ENCODE results near the gene CORT.

Gene CORT

GRCh38 chr1:10479296-10479695 is 29.5 kb downstream of the CORT start:
- H3K27me3 Mint-ChIP-seq, result no peaks in the 10 kb centered on the region
- H3K4me3 Mint-ChIP-seq, result no peak overlapping the region
- no peak overlapping the region for H3K27ac Mint-ChIP-seq
- H3K4me1 Mint-ChIP-seq (ENCODE audit: low read depth), result peaks cover 31% of the 10 kb centered on the region
- no peaks in the 10 kb centered on the region for H3K36me3 Mint-ChIP-seq
- H3K9me3 Mint-ChIP-seq (ENCODE audit: low read depth), result no peaks in the 10 kb centered on the region

DNA sequence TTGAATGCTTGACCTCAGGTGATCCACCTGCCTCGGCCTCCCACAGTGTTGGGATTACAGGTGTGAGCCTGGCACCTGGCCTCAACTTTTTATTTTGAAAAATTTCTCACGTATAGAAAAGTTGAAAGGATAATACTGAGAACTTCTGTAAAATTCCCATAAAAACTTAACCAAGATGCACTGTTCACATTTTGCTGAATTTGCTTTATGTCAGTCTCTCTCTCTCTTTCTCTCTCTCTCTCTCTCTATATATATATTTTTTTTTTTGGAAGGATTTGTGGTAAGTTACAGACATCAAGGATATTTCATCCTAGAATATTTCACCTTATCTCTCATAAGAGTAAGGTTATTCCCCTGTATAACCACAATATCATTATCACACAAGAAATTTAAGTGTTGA is 30.8 kb downstream of the CORT start:
- H3K9me3 Mint-ChIP-seq (ENCODE audit: low read depth), result no peaks in the 10 kb centered on the region
- no peaks in the 10 kb centered on the region for H3K27me3 Mint-ChIP-seq
- H3K27ac Mint-ChIP-seq, result no peak overlapping the region
- H3K36me3 Mint-ChIP-seq, result no peaks in the 10 kb centered on the region
- H3K4me3 Mint-ChIP-seq, result no peak overlapping the region
- H3K4me1 Mint-ChIP-seq (ENCODE audit: low read depth), result peaks cover 26% of the 10 kb centered on the region

DNA sequence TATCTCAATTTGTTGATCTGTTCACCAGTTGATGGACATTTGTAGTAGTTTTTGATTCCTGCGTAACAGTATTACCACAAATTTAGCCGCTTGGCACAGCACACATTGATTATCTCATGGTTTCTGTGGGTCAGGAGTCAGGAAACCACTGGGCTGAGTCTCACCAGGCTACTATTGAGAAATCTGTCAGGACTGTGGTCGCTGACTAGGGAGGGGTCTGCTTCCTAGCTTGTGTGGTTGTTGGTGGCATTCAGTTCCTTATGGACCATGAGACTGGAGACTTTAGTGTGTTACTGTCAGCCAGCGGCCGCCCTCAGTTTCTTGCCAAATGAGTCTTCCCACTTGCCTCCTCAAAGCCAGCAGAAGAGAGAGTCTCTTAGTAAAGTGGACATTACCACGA is 34.7 kb downstream of the CORT start:
- no peak overlapping the region for H3K4me3 Mint-ChIP-seq
- H3K27me3 Mint-ChIP-seq, result no peaks in the 10 kb centered on the region
- peaks cover 10% of the 10 kb centered on the region for H3K4me1 Mint-ChIP-seq (ENCODE audit: low read depth)
- no peaks in the 10 kb centered on the region for H3K36me3 Mint-ChIP-seq
- no peak overlapping the region for H3K27ac Mint-ChIP-seq
- no peaks in the 10 kb centered on the region for H3K9me3 Mint-ChIP-seq (ENCODE audit: low read depth)

DNA sequence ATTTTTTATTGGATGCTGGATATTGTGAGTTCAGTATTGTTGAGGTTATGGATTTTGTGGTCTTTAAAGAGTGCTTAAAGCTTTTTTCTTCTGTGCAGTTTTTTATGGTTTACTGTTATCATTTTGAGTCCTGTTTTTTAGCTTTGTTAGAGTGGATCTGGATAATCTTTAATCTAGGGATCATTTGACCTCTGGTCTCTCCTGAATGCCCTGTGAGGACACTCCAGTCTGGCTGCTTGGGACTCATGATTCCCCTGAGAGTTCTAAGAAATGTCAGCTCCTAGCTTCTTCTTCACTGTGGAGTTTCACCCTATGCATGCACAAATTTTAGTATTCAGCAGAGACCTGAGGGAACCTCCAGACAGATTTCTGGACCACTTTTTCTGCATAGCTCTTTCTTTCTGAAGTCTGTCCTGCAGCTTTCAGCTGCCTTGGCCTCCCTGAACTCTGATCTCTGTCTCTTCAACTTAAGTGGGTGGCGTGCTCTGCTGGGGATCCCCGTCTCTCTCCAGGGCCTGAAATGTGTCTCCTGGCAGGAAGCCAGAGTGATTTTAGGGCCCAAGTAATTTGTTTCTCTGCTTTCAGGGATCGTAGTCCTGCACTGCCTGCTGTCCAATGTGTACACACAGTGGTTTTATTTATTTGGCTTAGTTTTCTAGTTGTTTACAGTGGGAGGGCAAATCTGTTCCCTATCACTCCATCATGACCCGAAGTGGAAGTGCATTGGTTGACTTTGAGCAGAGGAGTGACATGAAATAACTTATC is 39.6 kb downstream of the CORT start:
- Mint-ChIP-seq H3K27me3 (no peaks in the 10 kb centered on the region), H3K27ac (no peak overlapping the region), H3K9me3 (ENCODE audit: low read depth) (no peaks in the 10 kb centered on the region), H3K4me1 (ENCODE audit: low read depth) (peaks cover 10% of the 10 kb centered on the region), H3K4me3 (no peak overlapping the region), H3K36me3 (no peaks in the 10 kb centered on the region)

GRCh38 chr1:10490286-10490970 is 40.6 kb downstream of the CORT start:
- Mint-ChIP-seq H3K4me3 (no peak overlapping the region), H3K9me3 (ENCODE audit: low read depth) (no peaks in the 10 kb centered on the region), H3K36me3 (no peaks in the 10 kb centered on the region), H3K4me1 (ENCODE audit: low read depth) (peaks cover 17% of the 10 kb centered on the region), H3K27me3 (no peaks in the 10 kb centered on the region), H3K27ac (no peak overlapping the region)

- H3K4me3 Mint-ChIP-seq, result peak overlapping the region; percentile 80
These were observed 44.6 kb downstream of the CORT start for GRCh38 chr1:10494418-10494753.

GRCh38 chr1:10494754-10495474 is 45.1 kb downstream of the CORT start:
- H3K27me3 Mint-ChIP-seq, result no peaks in the 10 kb centered on the region
- H3K27ac Mint-ChIP-seq, result peak overlapping the region; percentile 87
- H3K4me3 Mint-ChIP-seq, result peak overlapping the region; percentile 80
- H3K9me3 Mint-ChIP-seq (ENCODE audit: low read depth), result no peaks in the 10 kb centered on the region
- peaks cover 48% of the 10 kb centered on the region for H3K4me1 Mint-ChIP-seq (ENCODE audit: low read depth)
- no peaks in the 10 kb centered on the region for H3K36me3 Mint-ChIP-seq

More at GRCh38 chr1:10494418-10494753, 44.6 kb downstream of the CORT start:
- H3K4me1 Mint-ChIP-seq (ENCODE audit: low read depth), result peaks cover 49% of the 10 kb centered on the region
- no peak overlapping the region for H3K27ac Mint-ChIP-seq
- no peaks in the 10 kb centered on the region for H3K27me3 Mint-ChIP-seq
- no peaks in the 10 kb centered on the region for H3K9me3 Mint-ChIP-seq (ENCODE audit: low read depth)
- H3K36me3 Mint-ChIP-seq, result no peaks in the 10 kb centered on the region

GRCh38 chr1:10495475-10495817 is 45.6 kb downstream of the CORT start:
- no peaks in the 10 kb centered on the region for H3K36me3 Mint-ChIP-seq
- peak overlapping the region; percentile 87 for H3K27ac Mint-ChIP-seq
- no peaks in the 10 kb centered on the region for H3K9me3 Mint-ChIP-seq (ENCODE audit: low read depth)
- peak overlapping the region; percentile 80 for H3K4me3 Mint-ChIP-seq
- H3K27me3 Mint-ChIP-seq, result no peaks in the 10 kb centered on the region
- peaks cover 49% of the 10 kb centered on the region for H3K4me1 Mint-ChIP-seq (ENCODE audit: low read depth)

DNA sequence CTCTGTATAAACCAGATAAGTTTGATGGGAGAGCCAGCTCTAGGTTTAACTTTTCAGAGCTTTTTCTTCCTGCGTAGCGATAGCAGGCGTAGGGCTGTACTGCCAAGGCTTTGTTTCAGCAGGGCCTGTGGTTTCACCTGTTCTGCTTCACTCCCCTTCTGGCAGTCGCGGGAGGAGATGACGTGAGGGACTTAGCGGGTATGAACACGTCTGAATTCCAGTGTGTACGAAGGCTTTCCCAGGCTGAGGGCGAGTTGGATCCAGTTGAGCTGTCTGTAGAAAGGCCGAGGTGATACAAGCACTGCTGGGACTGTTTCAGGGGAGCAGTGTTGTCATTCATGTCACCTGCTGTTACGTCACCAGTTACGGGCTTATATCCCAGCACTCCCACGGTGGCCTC is 46.1 kb downstream of the CORT start:
- Mint-ChIP-seq H3K9me3 (ENCODE audit: low read depth) (no peaks in the 10 kb centered on the region), H3K4me3 (peak overlapping the region; percentile 80), H3K4me1 (ENCODE audit: low read depth) (peaks cover 51% of the 10 kb centered on the region), H3K27ac (peak overlapping the region; percentile 87), H3K27me3 (no peaks in the 10 kb centered on the region), H3K36me3 (no peaks in the 10 kb centered on the region)

GRCh38 chr1:10497109-10497508 is 47.3 kb downstream of the CORT start:
- Mint-ChIP-seq H3K36me3 (no peaks in the 10 kb centered on the region), H3K27ac (peak overlapping the region; percentile 22), H3K4me3 (peak overlapping the region; percentile 40), H3K4me1 (ENCODE audit: low read depth) (peaks cover 55% of the 10 kb centered on the region), H3K9me3 (ENCODE audit: low read depth) (no peaks in the 10 kb centered on the region), H3K27me3 (no peaks in the 10 kb centered on the region)

GRCh38 chr1:10498231-10498630 is 48.4 kb downstream of the CORT start:
- no peak overlapping the region for H3K4me3 Mint-ChIP-seq
- H3K9me3 Mint-ChIP-seq (ENCODE audit: low read depth), result no peaks in the 10 kb centered on the region
- no peaks in the 10 kb centered on the region for H3K36me3 Mint-ChIP-seq
- peak overlapping the region; percentile 19 for H3K27ac Mint-ChIP-seq
- H3K4me1 Mint-ChIP-seq (ENCODE audit: low read depth), result peaks cover 58% of the 10 kb centered on the region
- H3K27me3 Mint-ChIP-seq, result no peaks in the 10 kb centered on the region
